NCI-H446 treated with DMSO at 0.1 percent for 48 hours (cell line): ENCODE measurements around the gene WNT3.
"Not testable (repeated sequence)": the region's sequence is repeated elsewhere in the genome, so short reads cannot be mapped to it uniquely, and the experiment has no call there.

ENCODE experiments used
- DNase-seq: peaks from one replicate; lab custom pipeline; 2025; lab: John Stamatoyannopoulos, UW

The WNT3 gene

DNA sequence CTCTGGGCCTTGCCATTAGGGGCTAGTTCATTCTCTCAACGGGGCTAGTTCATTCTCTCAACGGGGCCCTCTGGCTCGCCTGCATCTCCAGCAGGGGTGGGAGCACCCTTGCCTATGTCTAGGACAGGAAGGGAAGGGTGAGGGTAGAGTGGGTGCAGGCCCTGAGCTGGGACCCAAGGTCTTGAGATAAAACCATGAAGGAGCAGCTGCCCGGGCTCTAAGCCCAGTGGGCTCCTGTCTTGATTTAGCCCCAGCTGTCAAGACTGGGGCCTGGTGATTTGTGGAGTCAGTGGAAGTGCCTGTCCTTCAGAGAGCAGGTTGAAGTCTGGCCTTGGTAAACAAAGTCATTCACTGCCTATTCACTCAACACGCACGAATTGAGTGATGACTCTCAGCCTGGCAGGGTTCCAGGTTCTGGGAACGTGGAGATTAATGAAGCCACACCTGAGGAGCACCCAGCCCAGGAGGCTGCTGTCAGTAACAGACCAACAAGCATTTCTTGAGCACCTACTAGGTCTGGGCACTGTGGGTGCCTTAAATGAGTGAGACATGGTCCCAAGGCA is 35.4 kb downstream of the WNT3 start:
- DNase-seq = no peak

DNA sequence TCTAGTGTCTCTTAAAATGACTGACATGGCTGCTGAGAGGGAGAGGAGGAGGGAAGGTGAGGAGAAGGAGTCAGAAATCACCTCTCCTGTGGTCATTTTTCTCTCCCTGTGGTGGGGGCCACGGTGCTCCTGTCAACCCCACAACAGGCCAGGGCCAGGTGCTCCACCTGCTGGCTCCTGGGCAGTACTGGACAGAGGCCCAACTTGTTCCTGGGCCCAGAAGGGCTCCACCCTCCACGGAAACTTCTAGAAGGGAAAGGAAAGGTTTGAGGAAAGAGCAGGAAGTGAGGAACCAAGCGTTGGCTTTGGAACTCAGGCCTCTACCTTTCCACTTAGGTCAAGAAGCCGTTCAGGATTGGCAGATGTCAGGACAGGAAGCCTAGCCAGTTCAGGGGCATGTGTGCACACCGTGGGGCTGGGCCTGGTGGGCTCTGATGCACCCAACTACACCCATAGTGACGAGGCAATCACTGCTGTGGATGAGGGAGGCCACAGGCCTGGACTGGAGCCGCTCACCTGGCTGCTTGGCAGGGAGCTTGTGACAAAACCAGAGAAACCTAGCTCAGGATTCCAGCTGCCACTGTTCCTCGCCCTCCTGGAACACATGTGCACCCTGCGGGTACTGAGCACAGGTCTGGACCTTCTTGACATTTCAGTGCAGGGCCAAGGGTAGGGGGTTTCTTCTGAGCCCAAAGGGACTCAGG is 36.1 kb downstream of the WNT3 start:
- DNase-seq = no peak

DNA sequence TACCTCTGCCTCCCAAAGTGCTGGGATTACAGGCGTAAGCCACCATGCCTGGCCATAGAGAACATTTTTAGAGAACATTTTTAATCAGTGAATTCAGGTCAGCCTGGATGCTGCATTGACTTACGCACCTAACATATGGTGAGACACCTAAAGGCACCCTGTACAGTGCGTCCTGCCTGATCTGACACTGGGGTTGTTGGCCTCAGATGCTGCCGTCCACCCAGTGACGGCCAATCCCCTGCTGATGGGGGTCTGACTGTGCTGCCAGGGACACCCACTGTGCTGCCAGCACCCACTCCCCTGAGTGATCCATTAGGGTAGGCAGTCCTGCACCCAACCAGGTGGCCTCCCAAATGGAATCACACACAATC is 38.5 kb downstream of the WNT3 start:
- no peak for DNase-seq

DNA sequence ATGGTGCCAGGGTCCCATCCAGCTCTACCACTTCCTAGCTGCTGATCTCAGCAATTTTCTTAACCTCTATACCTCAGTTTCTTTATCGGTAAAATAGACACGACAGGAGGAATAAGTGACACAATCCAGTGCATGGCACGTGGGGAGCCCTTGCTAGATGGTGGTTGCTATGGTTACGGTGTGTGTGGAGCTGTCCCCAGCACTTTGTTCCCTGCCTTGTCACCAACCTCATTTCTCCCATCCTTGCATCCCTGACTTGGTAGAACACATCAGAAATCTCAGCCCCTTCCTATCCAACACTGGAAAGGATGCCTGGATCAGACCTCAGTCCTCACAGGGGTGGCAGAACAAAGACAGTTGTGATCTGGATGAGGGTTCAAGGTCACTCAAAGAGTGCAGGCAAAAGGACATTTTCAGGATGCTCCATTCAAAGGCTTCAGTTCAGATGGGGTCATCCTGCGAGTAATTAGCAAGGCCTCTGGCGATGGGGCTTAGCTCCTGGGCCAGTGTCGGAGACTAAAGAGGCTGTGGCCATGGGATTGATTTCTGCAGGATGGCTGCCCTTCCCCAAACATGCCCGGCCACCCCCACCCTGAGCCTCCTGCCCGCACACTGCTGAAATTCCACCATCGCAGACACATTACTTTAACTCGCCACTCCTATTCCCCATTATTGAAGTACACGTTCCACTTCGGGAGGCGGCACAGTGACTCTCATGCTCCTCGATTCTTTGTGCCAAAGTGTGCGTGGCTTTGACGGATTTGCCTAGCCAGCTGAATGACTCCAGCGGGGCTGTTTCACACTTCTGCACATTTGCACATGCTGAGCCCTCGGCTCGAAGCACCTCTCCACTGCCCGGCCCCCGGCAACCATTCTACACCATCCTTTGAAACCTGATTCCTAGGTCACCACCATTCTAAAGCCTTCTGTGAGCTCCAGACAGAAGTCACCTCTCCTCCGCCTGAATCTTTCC is 40.3 kb downstream of the WNT3 start:
- no peak for DNase-seq

DNA sequence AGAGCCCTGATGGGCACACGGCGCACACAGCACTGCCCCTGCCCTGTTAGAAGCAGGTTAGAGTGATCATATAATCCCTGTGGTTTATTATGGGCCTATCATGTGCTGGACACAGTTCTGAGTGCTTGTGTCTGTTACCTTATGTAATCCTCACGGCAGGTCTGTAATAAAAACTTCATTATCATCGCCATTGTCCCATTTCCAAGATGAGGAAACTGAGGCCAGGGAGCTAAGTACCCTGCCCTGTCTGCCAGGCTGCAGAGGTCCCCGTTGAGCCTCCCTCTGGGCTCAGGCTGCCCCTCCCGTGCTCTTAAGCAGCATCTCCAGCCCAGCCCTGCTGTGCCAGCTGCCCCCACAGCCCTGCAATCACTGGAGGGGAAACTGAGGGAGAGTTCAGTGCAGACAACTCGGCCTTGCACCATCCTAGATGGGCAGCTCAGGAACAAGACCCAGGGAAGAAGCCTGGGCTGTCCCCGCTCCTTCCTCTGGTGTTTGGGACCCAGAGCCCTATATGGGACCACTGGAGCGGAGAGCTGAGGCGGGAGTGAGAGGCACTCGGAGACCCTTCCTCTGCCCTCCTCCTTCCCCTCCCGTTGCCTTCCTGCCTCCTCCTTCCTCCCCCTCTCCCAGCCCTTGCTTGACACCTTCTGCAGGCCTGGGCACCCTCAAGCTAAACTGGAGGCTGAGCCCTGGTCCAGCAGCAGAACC is 42.0 kb downstream of the WNT3 start:
- no peak for DNase-seq

DNA sequence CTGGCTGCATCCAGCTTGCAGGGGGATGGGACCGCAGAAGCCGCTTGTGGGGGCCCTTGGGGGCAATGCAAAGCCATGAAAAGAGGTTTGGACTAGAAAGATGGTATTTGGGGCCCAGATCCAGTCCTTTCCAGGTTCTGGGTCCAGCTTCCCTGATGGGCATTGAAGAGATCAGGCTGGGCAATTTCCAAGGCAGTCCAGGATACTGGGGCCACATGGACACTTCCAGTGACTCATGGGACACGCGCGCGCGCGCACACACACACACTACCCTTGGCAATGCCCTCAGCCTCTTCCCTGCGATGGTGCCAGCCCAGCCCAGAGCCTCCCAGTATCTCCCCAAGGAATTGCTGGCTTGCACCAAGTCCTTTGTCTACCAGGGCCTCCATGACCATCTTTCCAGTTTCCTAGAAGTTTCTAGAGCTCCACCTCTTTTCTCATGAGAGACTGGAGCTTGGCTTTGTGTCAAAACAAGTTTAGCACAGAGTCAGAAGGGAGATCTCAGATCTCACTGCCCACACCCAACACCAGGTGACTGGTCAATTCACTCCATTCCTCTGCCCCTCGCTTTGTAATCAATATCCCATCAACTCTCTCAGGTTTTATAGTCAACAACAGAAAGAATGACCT is 44.3 kb downstream of the WNT3 start:
- no peak for DNase-seq

DNA sequence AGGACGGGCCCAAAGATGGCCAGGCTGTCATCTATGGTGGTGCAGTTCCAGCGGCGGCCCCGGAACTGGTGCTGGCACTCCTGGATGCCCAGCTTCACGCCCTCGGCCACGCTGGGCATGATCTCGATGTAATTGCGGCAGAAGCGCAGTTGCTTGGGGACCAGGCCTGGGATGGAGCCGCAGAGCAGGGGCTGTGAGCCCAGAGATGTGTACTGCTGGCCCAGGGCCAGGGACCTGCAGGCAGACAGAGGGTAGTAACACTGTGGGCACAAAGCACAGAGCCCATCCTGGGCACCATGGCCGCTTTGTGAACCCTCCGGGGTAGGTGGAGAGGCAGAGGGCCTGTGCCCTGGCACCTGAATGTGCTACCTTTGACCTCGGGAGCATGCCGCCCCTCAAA is 44.8 kb downstream of the WNT3 start:
- no peak for DNase-seq

DNA sequence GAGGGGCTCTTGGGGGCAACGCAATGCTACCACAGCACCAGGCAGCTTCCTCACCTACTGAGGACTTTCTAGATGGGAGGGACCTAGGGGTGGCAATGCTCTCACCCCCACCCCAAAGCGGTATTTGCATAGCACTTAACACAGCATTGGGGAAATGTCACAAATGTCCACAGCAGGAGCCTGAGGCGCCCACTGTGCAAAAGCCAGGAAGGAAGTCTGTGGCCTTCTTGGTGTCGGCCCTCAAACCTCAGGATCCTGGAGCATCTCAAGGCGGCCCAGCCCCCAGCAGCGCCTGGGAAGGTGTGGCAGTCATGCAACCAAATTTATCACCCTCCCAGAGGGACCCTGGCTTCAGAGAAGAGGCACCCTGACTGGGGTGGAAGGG is 45.3 kb downstream of the WNT3 start:
- no peak for DNase-seq

DNA sequence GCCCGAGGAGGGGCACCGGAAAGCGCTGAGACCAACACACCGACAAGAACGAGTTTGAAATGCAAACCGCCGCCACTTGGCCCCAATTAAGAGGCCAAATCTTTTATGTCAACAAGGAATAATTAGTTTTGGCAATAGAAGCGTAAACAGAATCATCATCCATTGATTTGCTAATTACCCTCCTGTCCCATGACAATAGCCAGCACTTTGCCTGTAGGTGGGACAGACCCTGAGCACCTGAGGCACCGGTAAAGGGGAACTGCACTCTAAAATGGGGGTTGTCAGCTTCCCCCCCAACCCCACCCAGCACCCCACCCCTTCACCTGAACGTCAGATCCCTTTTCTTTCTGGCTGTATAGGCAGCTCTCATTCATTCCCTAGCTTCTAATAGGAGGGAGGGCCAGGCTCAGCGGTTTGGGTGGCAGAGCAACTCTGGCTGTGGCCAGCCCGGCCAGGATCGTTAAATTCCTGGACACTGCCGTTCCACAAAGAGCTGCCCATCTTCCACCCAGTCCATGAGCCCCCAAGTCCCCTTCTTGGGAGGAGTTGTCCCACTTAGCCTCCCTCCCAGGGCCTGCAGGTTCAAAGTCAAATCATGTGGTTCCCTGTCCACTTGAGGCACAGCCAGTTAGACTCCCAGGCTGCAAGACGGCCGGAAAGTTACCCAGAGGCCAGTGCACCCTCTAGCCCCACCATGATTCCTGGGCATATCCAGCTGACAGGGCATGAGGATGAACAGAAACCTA is 45.8 kb downstream of the WNT3 start:
- no peak for DNase-seq

DNA sequence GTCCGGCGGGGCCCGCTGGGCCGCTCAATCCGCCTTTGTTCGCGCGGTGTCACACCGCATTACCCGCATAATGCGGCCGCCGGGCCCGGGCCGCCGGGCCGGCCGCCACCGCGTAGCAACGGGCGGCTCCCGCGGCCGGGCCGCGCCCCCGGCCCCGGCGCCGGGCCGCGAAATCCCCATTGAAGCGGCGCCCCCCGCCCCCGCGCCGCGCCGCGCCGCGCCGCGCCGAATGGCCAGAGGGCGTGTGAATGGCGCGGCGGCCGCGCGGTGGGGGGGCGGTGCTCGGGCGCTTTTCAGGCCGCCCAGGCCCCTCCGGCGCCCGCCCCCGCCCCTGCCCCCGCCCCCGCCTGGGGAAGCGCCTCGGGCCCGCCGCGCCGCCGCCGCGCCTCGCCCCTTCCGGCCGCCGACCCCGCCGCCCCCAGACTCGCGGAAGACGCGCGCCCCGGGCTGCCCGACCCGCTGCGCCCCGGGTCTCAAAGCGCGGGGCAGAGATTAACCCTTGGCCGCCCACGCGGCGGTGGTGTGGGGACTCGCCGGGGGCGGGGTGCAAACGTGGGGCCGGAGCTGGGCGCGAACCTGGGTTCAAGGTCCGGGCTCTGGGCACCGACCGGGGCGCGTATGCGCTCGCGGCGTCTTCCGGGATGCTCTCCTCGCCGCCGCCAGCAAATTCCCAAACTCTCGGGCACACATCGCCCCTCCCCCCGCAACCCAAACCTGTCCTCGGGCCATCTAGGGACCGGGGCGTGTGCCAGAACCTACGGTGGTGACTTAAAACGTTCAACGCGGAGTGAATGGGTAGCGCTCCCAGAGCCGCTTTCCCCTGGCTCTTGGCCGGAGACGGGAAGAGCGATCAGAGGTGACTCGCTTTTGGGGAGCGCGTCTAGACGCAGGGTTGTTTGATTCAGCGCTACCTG is 46.7 kb downstream of the WNT3 start:
- peak; percentile 2 for DNase-seq

DNA sequence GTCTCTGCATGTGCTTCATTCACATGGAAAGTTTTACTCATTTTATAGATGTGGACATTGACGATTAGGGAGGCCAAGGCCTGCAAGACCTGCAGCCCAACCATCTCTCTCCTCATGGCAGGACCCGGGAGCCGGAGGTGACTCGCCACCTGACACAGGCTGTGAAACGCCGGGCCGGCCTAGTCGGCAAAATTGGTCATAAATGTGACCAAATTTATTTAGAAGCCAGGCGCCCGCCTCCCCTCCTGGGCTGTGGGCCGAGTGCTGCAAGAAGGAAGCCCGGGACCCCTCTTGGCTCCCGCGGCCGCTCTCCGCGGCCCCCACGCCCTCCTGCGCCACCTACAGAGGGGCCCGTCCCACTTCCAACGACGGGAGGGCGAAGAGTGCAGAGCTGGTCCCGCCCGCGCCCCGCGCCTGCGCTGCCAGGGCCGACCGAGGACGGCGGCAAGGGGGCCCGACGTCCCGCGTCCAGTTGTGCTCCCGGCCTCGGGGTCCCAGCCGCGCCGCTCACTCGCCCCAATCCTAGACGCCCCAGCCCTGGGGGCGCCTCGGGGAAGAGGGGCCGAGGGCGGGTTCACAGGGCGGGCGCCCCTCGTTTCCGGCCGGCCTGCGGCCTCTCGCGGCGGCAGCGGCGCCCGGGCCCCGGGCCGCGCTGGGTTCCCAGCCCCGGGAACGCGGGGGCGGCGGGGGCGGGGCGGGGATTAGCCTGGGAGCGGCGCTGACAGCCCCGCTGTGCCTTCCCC is 47.5 kb downstream of the WNT3 start:
- no peak for DNase-seq

DNA sequence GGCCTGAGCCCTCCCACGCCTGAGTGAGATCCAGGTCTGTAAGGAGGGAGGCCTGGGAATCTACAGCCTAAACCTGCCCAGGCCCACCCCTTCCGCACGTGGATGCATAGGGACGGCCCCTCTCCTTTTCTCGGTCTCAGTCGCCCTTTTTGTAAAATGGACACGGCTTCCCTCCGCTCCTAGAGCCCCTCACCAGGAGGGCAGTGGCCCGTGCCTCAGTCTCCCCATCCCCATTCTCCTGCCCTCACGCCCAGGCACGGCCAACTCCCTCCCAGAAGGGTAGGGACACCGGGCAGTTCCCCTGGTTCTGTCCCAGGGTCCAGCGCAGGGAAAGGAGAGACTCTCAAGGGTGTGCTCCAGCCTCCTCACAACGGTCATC is 48.1 kb downstream of the WNT3 start:
- no peak for DNase-seq

DNA sequence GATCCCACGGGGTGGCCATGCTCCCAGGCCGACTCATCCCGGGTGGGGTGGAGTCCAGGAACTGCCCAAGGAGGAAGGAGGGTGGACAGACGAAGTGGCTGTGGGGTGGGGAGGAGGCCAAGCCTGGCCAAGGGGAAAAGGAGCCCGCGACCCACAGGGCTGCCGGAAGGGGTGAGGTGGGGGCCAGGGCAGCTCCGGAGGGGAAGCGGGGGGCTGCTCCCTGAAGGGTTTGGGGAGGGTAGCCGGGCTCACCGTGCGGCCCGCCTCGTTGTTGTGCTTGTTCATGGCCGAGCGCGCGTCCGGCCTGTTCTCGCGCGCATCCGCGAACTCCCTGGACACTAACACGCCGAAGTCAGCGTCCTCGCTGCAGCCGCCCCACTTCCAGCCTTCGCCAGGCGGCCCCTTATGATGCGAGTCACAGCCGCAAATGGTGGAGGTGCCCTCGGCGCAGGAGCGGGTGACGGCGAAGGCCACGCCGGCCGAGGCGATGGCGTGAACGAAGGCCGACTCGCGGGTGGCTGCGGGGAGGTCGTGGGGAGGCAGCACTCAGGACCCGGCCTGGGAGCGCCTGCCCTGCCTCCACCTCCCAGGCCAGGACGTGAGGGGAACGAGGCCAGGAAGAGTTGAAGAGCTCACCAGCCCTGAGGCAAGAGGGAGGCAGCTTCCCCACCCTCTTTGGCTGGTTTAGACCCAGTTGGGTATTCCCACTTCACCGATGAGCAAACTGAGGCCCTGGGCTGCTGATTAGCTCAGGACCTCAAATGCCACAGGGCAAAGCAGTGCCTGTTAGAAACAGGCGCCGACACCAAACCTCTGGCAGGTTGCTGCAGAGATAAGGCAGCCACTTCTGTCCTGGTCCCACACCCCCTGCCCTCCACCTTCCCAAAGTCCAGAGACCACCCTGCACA is 48.7 kb downstream of the WNT3 start:
- no peak for DNase-seq

DNA sequence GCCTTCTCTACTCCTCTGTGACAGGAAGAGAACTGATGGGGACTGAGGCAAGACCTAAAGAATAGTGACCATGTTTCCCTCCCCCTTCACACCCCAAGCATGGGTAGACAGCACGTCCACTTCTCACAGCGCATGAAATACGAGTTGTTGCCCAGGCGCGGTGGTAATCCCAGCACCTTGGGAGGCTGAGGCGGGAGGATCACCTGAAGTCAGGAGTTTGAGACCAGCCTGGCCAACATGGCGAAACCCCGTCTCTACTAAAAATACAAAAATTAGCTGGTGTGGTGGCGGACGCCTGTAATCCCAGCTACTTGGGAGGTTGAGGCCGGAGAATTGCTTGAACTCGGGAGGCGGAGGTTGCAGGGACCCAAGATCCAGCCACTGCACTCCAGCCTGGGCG is 49.6 kb downstream of the WNT3 start:
- not testable (repeated sequence) for DNase-seq

DNA sequence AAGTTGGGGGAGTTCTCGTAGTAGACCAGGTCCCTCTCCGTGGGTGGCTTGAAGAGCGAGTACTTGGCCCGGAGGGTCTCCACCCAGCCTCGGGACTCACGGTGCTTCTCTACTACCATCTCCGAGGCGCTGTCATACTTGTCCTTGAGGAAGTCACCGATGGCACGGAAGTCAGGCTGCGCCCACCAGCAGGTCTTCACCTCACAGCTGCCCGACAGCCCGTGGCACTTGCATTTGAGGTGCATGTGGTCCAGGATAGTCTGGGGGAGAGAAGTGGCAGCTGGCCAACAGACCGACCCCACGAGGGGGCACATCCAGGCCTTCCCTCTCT is 50.0 kb downstream of the WNT3 start:
- no peak for DNase-seq

DNA sequence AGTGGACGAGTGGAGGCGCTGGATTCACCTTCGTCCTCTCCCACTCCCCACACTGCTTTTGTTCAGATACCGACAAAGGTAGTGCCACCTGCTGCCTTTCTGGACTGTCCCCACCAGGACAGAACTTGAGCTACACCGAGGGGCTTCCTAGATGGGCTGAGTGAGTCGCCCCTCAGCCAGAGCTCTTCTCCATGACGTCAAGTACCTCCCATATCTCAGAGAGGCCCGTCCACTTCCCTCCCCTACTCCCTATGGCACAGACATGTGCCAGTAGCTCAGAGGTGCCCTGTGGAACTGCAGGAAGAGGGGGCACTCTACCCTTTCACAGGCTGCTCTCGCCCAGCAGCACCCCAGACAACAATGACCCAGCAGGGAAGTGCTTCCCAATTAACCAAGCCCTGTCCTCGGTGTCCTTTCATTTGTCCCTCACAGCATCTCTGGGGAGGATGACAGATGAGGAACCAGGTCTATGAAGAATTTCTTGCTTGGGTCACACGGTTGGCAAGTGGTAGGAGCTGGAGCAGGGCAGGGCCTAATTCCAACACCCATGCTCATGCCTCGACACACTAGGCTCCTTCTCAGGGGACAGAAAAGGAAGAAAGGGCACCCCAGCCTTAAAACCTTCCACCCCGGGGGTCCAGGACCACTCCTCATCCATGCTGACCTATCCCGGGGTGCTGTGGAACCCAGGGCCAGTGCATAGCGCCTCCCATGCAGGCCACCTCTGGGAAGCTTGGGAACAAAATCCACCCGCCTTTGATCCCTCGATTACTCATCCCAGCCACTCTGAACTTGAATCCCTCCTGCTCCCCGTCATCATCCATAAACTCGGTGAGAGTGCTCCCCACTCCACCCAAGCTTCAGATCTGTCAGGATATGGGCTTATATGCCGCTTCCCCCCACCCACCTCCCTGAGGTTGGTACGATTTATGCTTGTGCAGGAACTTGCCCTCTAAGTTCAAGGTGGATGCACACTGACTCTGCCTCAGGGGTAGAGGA is 51.7 kb downstream of the WNT3 start:
- no peak for DNase-seq

DNA sequence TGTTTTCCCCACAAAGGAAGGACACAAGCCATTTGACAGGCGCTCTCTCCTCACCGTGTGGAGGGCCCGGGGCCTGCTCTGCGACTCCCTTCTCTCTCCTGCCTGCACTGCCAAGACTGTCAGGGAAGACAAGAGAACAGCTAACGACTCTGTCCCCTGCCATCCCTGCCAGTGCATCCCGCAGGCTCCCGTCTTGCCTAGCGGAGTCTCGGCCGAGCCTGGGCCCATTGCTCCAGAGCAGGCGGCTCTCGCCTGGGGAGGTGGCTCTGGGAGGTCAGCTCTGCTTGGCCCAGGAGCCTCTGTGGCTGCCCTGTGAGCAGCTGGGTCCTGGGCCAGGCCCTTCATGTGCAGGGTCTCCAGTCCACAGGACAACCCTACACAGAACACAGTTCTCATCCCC is 53.0 kb downstream of the WNT3 start:
- no peak for DNase-seq
